Glomerular endothelial cell (primary cell): ENCODE measurements around the gene WDR77. TPM values are rescaled to one million over a fixed set of nuclear protein-coding genes. Genes with fewer than 3 reads are reported as not detected.

Source experiments
- DNase-seq: peaks from one replicate; pipeline ENCODE4 v3.0.0-alpha.2; 2011; ENCODE audit warnings: low read depth, low spot score; ENCODE audit errors: extremely low read depth
- total RNA-seq: library from RNA; depleted of rRNA; stranded (reverse); fragments of >200 nt; gene quantifications from 2 replicates; pipeline ENCODE4 v1.2.3, GENCODE V29; 2015

Gene WDR77
- 34.8 and 40.8 TPM in 2 replicates for total RNA-seq

DNA sequence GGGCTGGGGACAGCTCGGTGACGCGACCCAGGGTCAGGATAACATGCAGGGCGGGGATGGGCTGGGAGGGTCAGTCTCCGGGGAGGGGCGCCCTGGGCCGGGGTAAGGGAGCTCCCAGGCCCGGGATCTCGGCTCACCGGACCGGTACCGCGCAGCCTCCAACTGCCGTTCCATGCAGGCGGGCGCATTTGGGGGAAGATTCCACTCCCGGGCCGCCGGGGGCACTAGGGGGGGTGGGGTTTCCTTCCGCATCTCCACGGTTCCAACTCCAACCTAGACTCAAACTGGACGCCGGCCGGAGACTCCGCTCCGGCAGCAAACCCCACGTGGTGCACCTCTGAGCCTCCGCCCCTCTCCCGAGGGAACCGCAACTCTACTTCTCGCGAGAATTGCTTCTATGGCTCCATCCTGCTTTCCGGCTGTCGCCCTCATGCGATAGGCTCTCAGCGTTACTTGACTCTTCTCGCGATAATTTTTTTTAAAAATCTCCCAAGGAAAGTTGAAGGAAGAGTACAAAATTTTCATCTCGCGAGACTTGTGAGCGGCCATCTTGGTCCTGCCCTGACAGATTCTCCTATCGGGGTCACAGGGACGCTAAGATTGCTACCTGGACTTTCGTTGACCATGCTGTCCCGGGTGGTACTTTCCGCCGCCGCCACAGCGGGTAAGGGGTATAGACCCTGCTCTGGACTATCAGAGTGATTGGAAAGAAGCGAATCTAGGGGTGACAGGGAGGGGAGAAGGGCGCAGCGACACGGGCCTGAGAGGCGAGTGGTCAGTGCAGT lies at the start of gene WDR77, which contains the start of gene ATP5PB:
Gene WDR77, minus strand, starts transcription at position 339 of the 785 bp plus-strand sequence. Its CDS starts 87 bp downstream, at position 252.
Gene ATP5PB, plus strand, starts transcription at position 547 of the 785 bp plus-strand sequence. Its CDS starts 78 bp downstream, at position 625.
- DNase-seq = peak; percentile 99

DNA sequence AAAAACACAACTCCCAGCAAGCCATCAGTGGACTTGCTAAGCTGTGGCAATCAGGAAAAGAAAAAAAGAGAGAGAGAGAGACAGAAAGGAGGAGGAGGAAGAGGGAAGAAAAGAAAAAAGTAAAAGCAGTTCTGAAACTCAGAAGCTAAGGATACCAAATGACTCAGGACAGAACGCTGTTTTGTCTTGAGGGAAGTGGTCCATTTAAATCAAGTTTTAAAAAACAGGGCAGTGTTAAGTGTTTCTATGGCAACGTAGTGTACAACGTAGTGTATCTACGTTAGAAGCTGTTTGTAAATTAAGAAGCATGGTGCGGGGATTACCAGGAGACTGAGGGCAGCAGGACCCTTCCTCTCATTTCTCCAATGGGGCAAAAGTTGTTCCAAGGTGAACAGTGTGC lies 48.5 kb upstream of the WDR77 start:
- no peak for DNase-seq

DNA sequence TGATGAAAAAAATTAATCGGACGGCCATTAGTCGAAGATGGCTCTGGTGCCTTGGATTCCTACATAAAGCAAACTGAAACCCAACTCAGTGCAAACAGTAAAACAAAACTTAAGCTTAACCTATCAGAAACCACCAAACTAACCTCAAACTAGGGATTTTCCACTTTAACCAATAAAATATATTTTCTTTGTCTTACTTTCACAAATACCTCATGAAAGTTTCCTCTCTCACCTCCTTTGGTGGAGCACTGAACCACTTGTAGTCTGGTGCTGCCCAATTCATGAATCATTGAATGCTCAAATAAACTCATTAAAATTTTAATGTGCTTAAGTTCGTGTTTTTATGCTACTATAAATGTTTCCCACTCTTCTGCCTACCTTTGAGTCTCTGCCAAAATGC lies 47.3 kb upstream of the WDR77 start:
- no peak for DNase-seq

DNA sequence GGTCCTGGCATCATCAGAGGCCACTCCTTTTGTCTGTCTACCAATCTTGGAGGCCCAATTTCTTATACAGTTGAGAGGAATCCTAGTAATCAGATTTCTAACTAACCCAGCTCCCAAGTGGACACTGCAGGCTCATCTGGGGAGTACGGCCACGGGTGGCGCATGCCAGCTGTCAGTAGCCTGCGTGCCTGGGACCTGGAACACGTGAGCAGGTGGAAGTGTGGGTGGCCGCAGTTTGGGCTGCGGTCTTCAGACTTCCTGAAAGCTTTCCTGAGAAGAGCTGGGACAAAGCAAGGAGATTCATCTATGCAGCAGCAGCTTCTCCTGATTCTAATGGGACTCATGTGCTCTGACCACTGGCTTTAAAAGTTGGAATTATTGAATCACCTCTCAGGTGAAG lies 42.0 kb upstream of the WDR77 start:
- DNase-seq = no peak

DNA sequence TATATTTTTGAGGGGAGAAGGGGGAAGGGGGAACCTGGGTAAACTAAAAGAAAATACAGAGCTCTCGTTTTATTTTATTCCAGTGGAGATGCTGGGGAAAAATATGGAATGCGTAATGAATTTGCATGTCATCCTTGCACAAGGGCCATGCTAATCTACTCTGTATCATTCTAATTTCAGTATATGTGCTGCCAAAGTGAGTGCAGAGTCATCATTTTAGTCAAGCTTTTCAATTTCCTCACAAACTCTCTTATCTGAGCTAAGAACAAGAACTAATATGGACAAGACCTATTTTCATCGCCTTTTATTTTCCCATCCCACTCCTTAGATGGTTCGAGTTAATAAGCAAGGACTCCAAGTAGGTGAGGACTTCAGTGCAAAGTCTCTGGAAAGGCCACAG lies 41.2 kb upstream of the WDR77 start:
- no peak for DNase-seq

DNA sequence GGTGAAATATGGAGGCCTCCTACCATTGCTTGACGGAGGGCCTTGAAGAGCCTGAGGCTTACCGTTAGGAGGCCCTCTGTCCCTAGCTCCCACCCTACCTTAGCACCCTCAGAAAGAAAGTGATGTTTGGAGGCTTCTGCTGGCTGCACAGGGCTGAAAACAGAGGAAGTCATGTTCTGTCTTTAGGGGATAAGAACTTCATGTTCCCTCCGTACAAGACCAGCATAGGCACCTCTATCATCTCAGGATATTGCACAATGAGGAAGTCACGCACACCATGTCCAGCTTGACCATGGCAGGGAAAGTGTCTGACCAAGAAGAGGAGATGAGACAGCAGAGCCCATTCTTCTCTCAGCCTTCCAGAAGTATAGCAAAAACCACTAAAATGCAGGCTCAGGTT lies 40.5 kb upstream of the WDR77 start:
- DNase-seq = no peak

DNA sequence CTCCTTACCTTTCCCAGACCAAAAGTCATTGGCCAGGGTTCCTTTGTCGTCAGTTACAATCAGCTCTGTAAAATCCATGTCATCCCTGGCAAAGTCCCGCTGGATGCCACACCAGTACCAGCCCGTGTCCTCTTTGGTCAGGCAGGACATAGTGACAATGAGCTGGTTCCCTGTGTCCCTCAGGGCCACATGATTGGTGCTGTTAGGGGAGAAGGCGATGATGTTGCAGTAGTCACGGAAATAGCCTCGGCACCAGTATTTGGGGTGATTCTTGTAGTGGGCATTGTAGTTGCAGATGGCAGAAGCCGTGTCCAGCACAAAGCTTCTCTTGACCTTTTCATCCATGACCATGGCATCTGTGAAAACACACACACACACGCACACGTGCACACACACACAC lies 39.6 kb upstream of the WDR77 start:
- DNase-seq = no peak

DNA sequence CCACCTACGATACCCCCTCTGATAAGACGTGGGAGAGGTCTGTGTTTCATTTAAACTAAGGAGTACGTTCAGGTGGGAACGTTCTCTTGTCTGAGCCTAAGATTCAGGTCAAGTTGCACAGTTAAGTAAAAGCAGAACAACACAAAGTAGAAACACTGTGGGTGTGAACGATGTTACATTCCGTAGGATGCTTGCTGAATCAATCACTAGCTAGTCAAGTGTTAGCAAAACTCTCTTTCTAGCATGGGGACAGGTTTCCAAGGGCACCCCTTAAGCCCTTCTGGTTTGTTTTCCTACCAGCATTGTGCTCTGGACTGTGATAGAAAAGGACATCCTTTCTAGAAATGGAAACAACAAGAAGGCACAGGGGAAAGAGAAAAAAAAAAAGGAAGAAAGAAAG lies 38.1 kb upstream of the WDR77 start:
- DNase-seq = no peak

DNA sequence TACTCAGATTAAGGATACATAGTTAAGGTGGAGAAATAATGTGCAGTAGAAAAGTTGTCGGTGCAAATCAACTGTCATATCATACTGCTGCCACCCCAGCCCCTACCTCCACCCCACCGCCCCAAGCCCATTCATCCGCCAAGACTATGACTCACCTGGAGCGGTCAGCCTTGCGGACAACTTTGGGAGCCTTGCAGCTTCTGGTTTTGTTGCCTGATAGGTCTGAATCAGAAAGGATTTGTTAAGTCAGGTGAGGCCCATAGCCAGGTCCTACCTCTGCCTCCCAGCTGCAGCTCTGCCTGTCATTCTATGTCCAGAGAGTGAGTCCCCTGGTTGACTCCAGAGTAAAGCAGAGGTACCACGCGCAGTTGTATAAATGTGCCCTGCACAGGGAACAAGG lies 37.4 kb upstream of the WDR77 start:
- DNase-seq = no peak

DNA sequence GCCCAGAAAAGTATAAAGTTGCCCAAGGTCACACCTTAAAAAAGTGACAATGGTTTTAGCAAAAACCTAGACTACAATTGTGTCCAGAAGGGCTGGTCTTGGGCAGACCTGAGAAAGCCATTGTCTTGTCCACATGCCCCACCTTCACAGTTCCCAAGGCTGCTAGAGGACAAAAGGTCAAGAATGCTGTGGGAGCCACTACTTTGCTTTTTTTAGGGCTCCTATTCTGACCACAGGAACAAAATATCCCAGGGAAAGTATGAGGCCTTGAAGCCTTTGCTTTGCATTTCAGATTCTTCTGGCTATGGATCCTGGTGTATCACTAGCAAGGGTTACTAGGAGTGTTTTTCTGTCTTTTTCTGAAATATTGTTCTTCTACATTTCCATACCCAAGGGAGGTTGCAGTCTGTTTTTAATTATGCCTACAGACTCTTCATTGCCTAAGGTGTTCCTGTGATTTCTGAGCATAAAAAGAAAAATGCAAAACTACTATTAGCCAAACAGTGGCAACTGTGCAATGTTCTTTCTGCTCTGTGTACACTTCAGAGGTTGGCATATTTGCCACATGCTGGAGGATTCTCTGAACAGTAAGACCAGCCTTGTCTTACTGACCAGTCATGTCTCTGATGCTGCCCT lies 35.5 kb upstream of the WDR77 start:
- no peak for DNase-seq

DNA sequence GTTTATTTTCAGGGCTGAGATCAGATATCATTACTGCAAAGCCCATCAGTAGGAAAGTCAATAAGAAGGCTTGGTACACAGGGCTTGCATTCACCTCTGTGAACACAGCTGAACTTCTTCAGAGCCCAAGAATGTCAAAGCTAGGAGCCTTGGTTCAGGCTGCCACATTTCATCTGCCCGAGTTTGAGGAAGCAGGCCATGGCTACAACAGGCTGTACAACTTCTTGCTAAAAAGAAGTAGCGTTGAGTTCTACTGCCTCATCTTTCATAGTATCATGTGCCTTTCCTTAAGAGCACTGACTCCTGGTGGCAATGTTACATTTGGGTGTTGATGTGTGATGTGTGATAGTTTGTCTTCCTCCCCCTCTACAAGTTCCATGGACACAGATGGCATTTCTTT lies 34.8 kb upstream of the WDR77 start:
- DNase-seq = no peak

DNA sequence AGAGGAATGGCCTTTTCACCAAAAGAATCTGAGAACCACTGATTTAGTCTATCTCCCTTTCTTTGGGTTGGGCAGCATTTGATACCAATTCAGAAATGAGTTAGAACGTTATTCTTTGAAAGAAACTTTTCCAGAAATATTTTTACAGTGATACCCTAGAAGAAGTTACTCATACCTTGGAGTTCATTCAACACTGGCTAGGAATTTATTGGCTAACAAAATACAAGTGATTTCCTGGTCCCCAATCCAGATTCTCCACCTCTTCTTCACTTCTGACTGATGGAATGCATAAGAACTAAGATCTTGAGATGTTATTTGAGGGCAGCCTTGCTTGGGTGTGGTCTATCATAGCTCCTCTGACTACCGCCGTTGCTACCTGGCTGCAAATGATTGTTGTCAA lies 34.1 kb upstream of the WDR77 start:
- no peak for DNase-seq

DNA sequence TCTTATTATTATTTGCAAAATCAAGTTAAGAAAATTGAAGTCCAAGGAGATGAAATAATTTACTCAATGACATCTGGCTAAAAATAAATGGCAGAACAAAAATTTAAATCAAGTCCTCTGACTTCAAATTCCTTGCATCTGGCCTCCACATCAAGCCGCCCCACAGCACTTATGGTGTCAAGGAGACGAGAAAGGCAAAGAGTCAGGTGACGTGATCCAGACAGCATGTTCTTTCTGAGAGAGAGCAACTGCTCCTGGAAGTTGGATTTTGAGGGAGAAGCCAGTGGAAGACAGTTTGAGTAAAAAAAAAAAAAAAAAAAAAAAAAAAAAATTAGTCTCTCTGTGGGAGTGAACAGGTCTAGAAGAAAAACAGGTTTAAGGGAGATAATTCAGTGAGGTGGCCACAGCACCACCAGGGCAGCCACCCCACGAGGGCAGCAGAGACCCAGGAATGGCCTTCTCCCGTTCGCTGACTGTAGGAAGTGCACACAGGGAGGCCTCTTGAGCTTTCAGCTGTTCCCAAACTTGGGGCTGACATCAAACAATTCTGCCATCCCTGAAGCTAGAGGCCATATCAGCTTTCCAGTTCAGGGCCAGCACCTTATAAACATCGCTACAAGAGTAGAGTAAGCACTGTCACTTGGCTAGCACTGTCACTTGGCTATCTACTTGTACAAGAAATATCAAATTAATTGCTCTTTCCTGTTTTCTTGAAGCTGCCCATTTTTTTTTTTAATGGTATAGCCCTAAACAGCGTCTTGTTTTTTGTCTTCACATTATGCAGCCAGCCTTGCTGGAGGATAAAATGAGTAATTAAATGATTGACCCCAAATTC lies 32.5 kb upstream of the WDR77 start:
- peak; percentile 10 for DNase-seq

DNA sequence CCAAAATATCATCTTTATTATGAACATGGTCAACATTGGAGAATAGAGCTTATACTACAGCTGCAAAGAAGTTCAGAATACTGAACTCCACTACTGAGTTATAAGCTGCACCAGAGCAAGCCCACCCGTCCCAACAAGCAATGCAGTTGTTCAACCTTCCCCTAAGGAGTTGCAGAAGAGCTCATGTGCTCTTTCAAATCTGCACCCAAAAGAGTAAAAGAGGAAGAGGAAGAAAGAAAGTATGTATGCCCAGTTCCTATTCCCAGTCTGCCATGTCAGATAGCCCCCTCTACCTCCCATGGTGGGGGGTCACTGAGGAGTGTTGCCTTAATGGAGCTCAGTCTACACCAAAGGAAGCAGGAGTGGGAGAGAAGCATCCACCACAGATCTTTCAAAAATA lies 31.6 kb upstream of the WDR77 start:
- DNase-seq = no peak

DNA sequence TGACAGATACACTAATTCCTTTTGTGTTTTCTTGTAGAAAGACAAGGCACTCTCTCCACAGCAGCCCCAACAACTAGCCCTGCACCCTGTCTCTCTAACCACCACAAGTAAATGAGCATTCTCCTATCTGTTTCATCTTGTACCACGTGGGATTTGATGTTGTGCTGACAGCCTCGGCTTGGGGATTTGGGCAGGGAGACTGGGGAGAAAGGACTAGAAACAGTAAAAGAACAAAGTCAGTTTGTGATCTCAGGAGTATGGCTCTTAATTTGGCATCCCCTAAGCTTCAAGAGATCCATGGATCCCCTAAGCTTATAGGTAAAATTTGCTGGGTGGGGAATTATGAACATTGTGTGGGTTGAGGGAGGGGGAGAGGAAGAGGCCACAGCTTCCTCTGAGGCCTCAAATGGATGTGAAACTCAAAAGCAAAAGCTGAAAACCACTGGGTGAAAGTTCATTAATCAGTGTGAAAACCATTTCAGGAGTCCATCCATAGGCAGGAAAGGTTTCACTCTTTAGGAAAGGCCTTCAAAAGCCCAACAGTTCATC lies 27.8 kb upstream of the WDR77 start:
- DNase-seq = no peak

DNA sequence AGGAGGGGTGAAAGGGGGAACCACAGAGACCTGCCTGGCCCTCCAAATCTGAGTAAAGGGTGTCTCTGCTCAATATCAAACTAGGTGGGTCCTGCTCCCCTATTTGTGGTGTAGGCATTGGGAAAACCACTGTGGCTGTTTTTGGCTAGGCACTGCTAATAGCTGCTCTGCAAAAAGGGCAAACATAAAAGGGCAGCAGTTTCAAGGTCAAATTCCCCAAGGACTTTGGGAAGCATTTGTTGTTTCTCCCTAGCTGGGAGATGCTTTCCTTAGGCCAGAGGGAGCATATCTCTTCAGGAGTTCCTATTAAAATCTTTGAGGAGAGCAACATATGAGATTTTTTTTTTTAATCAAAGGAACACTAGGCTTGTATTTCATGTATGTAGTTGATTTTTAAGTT lies 27.2 kb upstream of the WDR77 start:
- no peak for DNase-seq

DNA sequence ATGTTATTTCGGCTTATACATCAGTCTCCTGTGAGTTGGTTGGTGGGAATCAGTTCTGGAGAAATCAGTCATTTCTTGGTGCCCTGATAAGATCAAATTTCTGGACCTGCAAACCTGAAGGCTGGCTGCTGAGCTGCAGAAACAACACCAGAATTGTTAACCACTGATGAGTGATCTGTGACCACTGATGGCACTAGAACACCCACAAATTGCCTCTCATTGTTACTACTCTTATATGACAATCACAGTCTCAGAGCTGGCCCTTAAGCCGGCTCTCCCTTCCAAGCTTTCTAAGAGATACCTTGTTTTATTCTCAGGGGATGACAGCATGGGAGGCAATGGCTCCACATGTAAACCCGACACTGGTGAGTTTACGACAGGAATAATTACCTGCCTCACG lies 26.6 kb upstream of the WDR77 start:
- no peak for DNase-seq

DNA sequence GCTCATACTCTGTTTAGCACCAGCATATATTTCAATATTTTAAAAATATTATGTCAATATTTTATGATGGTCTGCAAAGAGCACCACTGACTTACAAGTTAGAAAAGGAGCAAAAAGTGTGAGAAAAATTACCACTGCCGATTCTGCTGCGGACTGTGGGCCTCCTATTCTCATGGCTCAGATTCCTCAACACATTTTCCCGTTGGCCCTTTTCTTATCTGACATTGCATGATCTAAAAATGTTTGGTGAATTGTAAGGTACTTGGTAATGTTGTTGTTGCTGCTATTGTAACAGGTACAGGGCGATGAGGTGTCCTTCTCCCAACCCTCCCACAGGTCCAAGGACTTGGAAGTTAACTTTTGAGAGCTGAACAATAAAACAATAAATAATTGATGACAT lies 25.5 kb upstream of the WDR77 start:
- no peak for DNase-seq

DNA sequence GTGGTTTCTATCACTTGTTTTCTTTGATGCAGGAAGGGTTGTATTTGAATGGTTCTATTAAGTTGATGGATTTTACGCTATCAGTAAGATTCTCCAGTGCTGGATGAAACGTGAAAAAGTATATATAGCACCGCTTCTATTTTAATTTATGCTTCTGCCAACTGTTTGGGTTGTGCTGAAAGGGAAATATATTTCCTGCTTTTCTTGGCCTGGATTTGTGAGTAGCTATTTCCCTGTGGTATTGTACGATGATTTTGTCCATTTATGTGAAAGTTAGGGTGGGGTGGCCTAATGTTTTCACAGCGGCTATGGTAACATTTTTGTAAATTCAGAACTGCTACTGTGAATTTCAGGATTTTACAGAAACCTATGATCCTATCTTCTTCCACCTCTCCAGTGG lies 25.1 kb upstream of the WDR77 start:
- DNase-seq = peak; percentile 10

DNA sequence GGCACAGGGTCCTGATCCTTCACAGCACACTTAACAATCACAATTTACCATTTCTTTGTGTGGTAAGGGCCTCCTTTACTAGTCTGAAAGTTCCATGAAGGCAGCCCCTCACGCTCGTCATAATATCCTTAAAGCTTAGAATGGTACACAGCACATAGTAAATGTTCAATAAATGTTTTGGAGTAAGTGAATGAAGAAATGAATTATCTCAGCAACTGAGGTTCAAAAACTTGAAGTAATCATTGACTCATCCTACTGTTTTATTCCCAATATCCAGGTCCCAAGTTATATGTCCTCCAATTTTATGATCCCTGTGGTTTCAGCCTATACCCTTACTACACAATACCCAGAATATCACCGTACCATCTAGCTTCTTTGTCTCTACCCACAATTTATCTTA lies 22.5 kb upstream of the WDR77 start:
- DNase-seq = no peak

DNA sequence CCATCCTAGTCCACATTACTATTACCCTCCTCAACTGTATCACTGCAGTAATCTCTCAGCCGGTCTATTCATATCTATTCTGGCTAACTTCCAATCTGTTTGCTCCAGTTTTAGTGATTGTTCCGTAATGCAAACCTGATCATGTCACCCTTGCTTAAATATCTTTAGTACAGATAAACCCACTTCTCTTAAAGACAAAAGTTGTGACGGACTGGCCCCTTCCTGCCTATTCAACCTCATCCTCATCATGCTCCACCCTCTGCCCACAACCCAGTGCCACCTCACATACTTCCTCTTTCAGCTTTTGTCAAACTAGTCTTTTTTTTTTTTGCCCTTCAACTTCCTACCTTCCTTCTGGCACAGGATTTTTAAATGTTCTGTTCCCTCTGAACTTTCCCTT lies 22.0 kb upstream of the WDR77 start:
- no peak for DNase-seq
